Lung (tissue), 12 donors: Measurements from ENCODE around the gene TEX261. TPM values are rescaled to one million over a fixed set of nuclear protein-coding genes. Genes with fewer than 3 reads are reported as not detected.

ENCODE experiments used
- ATAC-seq: fragments of 200-7000 bp; cut with Tn5 transposase; one replicate; pipeline ENCODE4 v1.9.1; 2020; ENCODE audit warnings: moderate number of reproducible peaks; ENCODE audit not compliant: insufficient read depth, low FRiP score
- DNase-seq, 3 donors: peaks; one replicate each; pipeline ENCODE4 v3.0.0-alpha.2; 2013 to 2017
- H3K27ac ChIP-seq, 2 donors: one replicate each; pipeline ENCODE4 v1.5.1; 2013; ENCODE audit warnings: mild to moderate bottlenecking in 2 of 2, moderate library complexity in 2 of 2, control low read depth in 1 of 2, inconsistent platforms in 1 of 2, low read depth in 1 of 2, low read length in 1 of 2
- H3K27me3 ChIP-seq, 3 donors: one replicate each; pipeline ENCODE4 v1.5.1; 2013; ENCODE audit warnings: low read length in 2 of 3; ENCODE audit not compliant: control insufficient read depth in 3 of 3, insufficient read depth in 3 of 3
- H3K36me3 ChIP-seq, 4 donors: one replicate each; pipeline ENCODE4 v1.5.1; 2013; ENCODE audit warnings: low read length in 4 of 4, mild to moderate bottlenecking in 1 of 4, moderate library complexity in 1 of 4; ENCODE audit not compliant: control insufficient read depth in 4 of 4, insufficient read depth in 4 of 4
- H3K4me1 ChIP-seq, 5 donors: one replicate each; pipeline ENCODE4 v1.5.1; 2013; ENCODE audit warnings: low read length in 5 of 5, mild to moderate bottlenecking in 2 of 5, moderate library complexity in 1 of 5; ENCODE audit not compliant: control insufficient read depth in 5 of 5, insufficient read depth in 5 of 5
- H3K4me3 ChIP-seq: one replicate; pipeline ENCODE4 v1.5.1; 2013; ENCODE audit warnings: mild to moderate bottlenecking, control low read depth, moderate library complexity
- H3K9ac ChIP-seq, 2 donors: one replicate each; pipeline ENCODE4 v1.5.1; 2013; ENCODE audit warnings: low read length in 2 of 2, control low read depth in 1 of 2; ENCODE audit not compliant: insufficient read depth in 1 of 2
- H3K9me3 ChIP-seq, 4 donors: one replicate each; pipeline ENCODE4 v1.5.1; 2013; ENCODE audit warnings: low read length in 3 of 4, mild to moderate bottlenecking in 1 of 4, moderate library complexity in 1 of 4; ENCODE audit not compliant: control insufficient read depth in 4 of 4, insufficient read depth in 3 of 4
- WGBS, 2 donors: extraction: QIAGEN DNeasy Blood & Tissue Kit; methylation state at CpG; one replicate each; pipeline ENCODE4 v1.1.7; 2013; 5-methylcytosine and 5-hydroxymethylcytosine counted together
- polyA plus RNA-seq, 2 donors: library from polyadenylated mRNA; stranded (reverse); fragments of 200-250 nt; gene quantifications; one replicate each; pipeline ENCODE4 v1.2.1, GENCODE V29; 2013
- total RNA-seq, 2 donors: library from RNA; depleted of rRNA in 1 of 2; stranded (reverse); fragments of >200 nt in 1 of 2; gene quantifications; one replicate each; pipeline ENCODE4 v1.2.1, GENCODE V29; 2014 to 2021
- TF ChIP-seq, protein P1 (sequence below): IDR thresholded peaks from 2 replicates; pipeline ENCODE4 v1.5.1; 2012; ENCODE audit warnings: mild to moderate bottlenecking; ENCODE audit errors: control extremely low read depth, extremely low read depth
- donor health status: control.
- donor health status: control.
- donor health status: Bipolar disorder and iron deficiency.
- donor health status: healthy.
- donor health status: DM: yes; HTN: yes; CAD: no.

TEX261 gene
- total and polyA plus RNA-seq, 4 donors, result 23.0 to 55.8 (median 34.4) TPM

DNA sequence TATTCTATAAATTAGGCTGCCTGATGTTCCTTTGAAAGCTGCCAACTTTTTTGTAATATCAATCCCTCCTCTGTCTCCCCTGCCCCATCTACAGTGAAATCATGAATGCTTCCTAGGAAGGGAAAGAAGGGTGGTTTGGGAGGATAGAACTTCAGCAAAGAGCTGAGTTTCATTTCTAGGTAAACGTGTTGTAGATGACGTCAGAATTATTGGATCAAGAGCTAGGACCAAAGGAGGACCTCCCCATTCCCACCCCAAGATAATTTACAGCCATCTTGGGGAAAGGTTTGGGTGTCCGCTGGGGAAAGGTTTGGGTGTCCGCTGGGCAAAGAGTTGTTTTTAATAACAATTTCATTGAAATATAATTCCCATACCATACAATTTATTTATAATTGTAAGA, 27.5 kb downstream of the TEX261 start:
- Histone ChIP-seq H3K4me1 (peaks cover 0 to 8% (median 0%) of the 10 kb centered on the region in 5 donors), H3K9ac (no peak overlapping the region), H3K27me3 (peaks cover 0 to 44% (median 12%) of the 10 kb centered on the region in 3 donors), H3K36me3 (no peaks in the 10 kb centered on the region), H3K4me3 (no peak overlapping the region), H3K27ac (no peak overlapping the region), H3K9me3 (no peaks in the 10 kb centered on the region)
- WGBS, 2 donors, result 70 to 75% methylated on average over 4 of the region's 4 CpGs
- TF ChIP-seq, protein P1, sequence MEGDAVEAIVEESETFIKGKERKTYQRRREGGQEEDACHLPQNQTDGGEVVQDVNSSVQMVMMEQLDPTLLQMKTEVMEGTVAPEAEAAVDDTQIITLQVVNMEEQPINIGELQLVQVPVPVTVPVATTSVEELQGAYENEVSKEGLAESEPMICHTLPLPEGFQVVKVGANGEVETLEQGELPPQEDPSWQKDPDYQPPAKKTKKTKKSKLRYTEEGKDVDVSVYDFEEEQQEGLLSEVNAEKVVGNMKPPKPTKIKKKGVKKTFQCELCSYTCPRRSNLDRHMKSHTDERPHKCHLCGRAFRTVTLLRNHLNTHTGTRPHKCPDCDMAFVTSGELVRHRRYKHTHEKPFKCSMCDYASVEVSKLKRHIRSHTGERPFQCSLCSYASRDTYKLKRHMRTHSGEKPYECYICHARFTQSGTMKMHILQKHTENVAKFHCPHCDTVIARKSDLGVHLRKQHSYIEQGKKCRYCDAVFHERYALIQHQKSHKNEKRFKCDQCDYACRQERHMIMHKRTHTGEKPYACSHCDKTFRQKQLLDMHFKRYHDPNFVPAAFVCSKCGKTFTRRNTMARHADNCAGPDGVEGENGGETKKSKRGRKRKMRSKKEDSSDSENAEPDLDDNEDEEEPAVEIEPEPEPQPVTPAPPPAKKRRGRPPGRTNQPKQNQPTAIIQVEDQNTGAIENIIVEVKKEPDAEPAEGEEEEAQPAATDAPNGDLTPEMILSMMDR, result no peak
- ATAC-seq (no peak), DNase-seq (no peak)

- Histone ChIP-seq H3K9ac (no peak overlapping the region), H3K4me1 (peaks cover 0 to 8% (median 0%) of the 10 kb centered on the region in 5 donors), H3K9me3 (no peaks in the 10 kb centered on the region), H3K36me3 (no peaks in the 10 kb centered on the region), H3K4me3 (no peak overlapping the region), H3K27me3 (peaks cover 0 to 44% (median 12%) of the 10 kb centered on the region in 3 donors), H3K27ac (no peak overlapping the region)
- DNase-seq (no peak), ATAC-seq (no peak)
- TF ChIP-seq, protein P1, result no peak
- WGBS, 2 donors, result 73 to 74% methylated on average over 4 of the region's 4 CpGs
These were observed 28.0 kb downstream of the TEX261 start for GRCh38 chr2:70966681-70967080.

- no peaks in the 10 kb centered on the region for H3K9me3 ChIP-seq
- no peak overlapping the region for H3K27ac ChIP-seq
- WGBS, 2 donors, result 73 to 74% methylated on average over 14 of the region's 14 CpGs
- TF ChIP-seq, protein P1, result no peak
- no peak overlapping the region for H3K4me3 ChIP-seq
- peaks cover 0 to 49% (median 12%) of the 10 kb centered on the region in 3 donors for H3K27me3 ChIP-seq
- H3K36me3 ChIP-seq, result no peaks in the 10 kb centered on the region
- peaks cover 0 to 8% (median 0%) of the 10 kb centered on the region in 5 donors for H3K4me1 ChIP-seq
- DNase-seq (no peak), ATAC-seq (no peak)
- H3K9ac ChIP-seq, result no peak overlapping the region
These were observed 29.2 kb downstream of the TEX261 start for GRCh38 chr2:70965506-70965905.
